Measurements from ENCODE around the gene FRS2.
A peak's percentile ranks its signal among the peaks of the same experiment; 100 is the strongest.

Gene FRS2

DNA sequence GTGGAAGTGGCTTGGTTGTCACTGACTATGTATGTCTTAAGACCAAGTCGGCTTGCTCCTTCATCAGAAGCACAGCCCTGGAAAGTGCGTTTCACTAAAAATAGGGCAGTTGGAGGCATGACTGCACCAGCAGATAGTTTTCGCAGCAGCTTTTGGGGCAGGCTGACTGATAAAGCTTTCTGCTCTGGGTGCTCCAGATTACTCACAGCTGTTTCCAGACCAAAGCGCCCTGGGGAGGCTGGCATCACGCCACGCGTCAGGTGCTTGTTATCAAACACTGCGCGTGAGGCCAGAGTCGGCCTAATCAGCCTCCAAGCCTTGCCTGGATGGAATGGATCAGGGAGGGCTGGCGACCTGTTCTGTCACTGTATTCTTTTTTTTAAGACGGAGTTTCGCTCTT is 153.8 kb downstream of the FRS2 start:
- DNase-seq = peak in 1 of 56 donors; percentile 6

DNA sequence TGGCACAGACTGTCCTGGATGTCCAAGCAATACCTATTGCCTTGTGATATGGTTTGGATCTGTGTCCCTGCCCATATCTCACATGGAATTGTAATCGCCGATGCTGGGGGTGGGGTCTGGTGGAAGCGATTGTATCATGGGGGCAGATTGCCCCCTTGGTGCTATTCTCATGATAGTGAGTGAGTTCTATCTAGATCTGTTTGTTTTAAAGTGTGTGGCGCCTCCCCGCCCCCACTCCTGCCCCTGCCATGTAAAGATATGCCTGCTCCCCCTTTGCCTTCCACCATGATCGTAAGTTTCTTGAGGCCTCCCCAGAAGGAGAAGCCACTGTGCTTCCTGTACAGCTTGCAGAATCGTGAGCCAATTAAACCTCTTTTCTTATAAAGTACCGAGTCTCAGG is 157.3 kb downstream of the FRS2 start:
- DNase-seq = no peak
